NCI-H1694 (cell line): ENCODE measurements around the gene KLK6.
"Not testable (repeated sequence)": the region's sequence is repeated elsewhere in the genome, so short reads cannot be mapped to it uniquely, and the experiment has no call there.

Experiments
- DNase-seq: peaks from one replicate; lab custom pipeline; 2025; lab: John Stamatoyannopoulos, UW

KLK6 gene

DNA sequence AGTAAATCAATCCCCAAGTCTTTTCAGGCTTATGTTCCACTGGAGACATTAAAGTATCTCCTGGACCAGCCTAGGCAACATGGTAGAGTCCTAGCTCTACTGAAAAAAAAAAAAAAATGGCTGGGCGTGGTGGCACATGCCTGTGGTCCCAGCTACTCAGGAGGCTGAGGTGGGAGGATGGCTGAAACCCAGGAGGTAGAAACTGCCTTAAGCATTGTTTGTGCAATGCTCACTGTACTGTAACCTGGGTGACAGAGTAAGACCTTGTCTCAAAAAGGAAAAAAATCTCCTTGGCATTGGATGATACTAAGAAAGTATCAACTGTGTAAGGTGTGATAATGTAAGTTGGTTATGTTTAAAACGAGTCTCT, 23.3 kb upstream of the KLK6 start:
- DNase-seq, result no peak

DNA sequence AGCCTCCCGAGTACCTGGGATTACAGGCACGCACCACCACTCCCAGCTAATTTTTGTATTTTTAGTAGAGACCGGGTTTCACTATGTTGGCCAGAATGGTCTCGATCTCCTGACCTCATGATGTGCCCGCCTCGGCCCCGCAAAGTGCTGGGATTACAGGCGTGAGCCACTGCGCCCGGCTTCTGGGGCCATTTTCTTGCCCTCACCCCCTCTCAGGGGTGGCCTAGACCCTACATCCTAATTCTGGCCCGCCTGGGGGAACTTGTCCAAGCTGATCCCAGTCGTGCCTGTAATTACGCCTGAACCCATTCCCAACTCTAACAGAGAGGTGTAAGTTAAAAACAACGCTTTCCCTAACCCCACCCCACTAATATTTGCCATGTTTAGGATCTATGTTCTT, 15.0 kb upstream of the KLK6 start:
- not testable (repeated sequence) for DNase-seq

DNA sequence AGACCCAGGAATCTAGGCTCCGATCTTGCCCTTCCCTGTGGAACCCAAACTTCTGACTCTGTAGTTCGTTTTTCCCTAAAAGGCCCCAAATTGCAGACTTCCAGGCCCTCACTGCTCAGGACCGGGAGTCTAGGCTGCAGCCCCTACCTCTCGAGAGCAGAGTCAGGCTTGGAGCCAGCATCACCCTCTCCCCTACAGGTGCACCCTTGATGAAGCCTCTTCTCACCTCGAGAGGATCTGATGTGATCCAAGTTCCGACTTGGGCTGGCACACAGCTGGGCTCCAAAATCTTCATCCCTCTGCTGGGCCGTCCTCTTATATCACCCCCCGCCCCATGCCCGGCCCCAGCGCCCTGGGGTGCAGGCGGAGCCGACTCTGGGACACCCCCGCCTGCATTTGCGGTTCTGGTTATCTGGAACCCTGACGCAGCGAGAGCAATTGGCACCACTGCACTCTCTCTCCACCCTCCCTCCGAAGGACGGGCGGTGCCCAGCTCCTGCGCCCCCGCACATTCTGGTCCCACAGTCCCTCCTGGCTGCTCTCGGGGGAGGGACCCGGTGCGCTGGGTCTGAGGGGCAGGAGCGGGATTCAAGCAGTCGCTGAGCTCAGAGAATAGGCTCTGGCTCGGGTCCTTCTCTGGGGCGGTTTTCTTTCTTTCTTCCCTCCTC, 14.4 kb upstream of the KLK6 start, which contains the start of gene KLK7:
TSS of gene KLK7 (minus strand) at position 293 of the 668 bp plus-strand sequence. CDS start 1,518 bp downstream, outside the sequence.
- no peak for DNase-seq

DNA sequence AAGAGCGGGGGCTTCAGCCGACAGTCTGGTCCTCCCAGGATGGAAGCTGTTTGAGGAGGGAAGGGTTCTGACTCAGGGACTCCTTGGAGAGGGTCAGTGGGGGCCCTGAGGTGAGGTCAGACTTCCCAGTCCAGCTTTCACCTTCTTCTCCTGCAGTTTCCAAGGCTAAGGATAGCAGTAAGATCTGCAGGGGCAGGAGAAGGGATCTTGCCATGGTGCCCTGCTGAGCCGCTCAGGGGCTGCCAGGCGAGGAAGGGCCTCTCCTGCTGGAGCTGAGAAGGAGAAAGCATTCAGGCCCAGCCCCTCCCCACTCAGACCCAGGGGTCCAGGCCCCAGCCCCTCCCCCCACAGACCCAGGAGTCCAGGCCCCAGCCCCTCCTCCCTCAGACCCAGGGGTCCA, 12.8 kb upstream of the KLK6 start:
- no peak for DNase-seq

DNA sequence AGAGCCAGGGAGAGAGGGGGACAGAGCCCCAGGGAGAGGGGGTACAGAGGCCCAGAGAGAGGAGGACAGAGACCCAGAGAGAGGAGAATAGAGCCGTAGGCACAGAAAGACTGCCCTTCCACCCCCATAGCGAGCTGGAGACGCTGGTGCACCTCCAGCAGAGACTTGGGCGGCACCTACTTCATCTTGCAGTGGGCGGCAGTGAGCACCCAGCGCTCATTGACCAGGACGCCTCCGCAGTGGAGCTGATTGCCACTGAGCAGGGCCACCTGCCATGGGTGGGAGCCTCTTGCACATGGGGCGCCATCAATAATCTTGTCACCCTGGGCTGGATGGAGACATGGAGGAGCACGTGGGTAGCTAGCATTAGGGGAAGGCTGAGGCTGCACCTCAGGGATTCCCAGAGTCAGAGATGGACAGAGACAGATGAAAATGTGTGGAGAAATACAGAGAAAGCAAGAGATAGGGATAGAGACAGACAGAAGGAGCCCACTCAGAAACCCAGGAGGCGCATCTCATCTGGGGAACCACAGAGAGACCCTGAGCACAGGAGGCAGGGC, 12.3 kb upstream of the KLK6 start:
- DNase-seq, result no peak

DNA sequence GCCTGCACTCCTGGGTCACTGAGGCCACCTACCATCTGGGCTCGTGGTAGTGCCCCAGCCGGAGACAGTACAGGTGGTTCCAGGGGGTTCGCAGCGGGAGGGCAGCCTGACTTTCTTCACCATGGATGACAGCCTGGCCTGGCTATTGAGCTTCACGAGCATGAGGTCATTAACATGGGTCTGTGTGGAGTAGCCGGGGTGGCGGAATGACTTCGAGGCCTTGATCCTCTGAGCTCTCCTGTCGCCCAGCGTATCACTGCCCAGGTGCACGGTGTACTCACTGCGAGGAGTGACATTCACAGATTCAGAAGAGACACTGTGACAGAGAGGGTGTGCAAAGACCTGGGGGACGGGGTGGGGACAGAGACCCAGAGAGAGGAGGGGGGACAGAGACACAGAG, 10.8 kb upstream of the KLK6 start:
- DNase-seq, result no peak

DNA sequence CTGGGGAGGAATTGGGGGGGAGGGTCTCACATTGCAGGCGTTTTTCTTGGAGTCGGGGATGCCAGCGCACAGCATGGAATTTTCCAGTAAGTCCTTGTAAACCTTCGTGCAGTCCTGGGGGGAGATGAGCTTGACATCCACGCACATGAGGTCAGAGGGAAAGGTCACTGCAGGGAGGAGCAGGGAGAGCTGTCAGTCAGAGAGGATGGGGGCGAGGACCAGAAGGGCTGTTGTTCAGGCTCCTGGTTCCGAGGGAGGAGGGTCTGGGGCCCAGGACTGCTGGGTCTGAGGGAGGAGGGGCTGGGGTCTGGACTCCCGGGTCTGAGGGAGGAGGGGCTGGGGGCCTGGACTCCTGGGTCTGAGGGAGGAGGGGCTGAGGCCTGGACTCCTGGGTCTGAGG, 10.4 kb upstream of the KLK6 start:
- no peak for DNase-seq

DNA sequence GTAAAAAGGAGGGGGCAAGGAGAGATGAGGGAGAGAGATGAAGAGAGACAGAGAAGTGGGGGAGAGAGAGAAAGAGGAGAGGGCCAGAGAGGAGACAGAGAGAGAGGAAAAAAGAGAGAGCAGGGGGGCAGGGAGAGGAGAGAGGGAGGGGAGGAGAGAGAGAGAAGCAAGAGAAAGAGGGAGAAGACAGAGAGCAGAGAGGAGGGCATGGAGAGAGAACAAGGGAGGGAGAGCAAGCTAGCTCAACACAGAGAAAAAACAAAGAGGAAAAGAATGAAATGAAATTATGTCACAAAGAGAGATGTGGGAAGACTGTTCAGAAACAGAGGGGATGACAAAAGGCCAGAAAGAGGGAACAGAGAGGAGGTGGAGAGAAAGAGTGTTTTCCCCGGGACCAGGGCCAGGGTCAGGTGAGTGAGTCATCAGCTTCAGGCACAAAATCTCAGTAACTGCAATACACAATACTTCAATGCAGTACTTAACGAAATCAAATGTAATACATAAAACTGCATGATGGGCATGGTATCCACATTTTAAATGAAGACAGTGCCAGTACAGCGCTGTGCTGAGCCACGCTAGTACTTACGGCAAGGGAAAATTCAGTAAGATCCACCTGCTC, 9.5 kb upstream of the KLK6 start:
- DNase-seq, result no peak

DNA sequence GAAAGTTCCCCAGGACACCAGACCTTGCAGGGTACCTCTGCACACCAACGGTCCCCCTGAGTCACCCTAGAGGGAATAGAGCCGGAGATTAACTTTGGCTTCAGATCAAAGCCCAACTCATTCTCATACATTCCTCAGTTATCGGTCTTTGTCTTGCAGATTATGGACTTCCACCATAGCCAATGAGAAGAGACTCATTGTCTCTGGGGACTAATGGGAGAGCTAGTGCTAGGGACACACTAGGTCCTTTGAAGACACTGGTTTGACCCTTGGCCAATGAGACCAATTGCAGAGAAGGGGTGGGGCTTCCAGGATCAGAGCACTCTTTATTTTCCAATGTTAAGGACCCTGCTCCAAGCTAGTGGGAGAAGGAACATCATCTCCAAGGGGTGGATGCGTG, 8.2 kb upstream of the KLK6 start:
- DNase-seq, result no peak

DNA sequence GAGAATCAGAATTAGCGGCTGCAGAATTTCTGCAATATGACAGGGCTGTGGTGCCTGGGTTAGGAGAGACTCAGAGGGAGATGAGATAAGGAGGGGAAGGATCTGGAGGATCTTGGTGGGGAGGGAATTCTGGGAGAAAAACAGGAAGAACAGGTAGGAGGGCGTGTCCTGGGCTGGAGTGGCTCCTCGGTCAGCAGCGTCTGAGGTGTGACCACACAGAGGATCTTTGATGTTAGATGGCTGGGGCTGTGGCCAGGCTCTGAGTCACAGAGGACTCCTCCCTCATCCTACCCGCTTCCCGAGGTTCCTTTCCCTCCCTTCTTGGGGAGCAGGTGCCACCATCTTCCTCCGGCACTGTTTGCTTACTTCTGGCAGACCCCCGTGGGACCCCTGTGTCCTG, 6.4 kb upstream of the KLK6 start:
- no peak for DNase-seq

DNA sequence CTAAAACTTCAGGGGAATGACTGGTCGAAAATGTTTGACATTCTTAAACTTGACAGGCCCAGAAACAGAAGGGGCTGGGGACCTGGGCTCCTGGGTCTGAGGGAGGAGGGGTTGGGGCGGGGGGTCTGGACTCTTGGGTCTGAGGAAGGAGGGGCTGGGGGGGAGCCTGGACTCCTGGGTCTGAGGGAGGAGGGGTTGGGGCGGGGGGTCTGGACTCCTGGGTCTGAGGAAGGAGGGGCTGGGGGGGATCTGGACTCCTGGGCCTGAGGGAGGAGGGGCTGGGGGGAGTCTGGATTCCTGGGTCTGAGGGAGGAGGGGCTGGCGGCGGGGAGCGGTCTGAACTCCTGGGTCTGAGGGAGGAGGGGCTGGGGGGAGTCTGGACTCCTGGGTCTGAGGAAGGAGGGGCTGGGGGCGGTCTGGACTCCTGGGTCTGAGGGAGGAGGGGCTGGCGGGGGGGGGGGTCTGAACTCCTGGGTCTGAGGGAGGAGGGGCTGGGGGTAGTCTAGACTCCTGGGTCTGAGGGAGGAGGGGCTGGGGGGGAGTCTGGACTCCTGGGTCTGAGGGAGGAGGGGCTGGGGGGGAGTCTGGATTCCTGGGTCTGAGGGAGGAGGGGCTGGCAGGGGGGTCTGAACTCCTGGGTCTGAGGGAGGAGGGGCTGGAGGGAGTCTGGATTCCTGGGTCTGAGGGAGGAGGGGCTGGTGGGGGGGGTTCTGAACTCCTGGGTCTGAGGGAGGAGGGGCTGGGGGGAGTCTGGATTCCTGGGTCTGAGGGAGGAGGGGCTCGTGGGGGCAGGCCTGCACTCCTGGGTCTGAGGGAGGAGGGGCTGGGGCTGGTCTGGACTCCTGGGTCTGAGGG, 5.5 kb upstream of the KLK6 start:
- no peak for DNase-seq

DNA sequence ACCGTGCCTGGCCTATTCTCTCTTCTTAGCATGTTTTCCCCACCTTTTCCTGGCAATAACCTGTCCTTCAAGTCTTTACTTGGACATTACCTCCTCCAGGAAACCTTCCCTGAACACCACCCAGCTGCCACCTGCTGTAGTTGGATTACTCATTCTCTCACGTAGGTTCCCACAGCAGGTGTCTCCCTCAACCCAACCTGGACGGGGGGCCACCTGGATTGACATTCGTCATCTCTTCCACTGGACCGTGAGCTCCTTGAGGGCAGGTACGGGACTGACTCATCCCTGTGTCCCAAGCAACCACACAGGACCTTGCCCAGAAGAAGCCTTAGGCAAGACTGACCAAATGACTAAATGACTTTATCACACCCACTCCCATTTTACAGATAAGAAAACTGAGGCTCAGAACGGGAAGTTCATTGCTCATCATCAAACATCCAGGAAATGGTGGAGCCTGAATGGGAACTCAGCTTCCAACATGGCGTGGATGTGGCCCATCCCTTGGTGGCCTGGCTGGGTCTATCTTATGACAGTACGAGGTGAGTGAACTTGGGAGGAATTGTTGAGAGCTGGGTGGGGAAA, 3.5 kb upstream of the KLK6 start:
- DNase-seq, result no peak

DNA sequence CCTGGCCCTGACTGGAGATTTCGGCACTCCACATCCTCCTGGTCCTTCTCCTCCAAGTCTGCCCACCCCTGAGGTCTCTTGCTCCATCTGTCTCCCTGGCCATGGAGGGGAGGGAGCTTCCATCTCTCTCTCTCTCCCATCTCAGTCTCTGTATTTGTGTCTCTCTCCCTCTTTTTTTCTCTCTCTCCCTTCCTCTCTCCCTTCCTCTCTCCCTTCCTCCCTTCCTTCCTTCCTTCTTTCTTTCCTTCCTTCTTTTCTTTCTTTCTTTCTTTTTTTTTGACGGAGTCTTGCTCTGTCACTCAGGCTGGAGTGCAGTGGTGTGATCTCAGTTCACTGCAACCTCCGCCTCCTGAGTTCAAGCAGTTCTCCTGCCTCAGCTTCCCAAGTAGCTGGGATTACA, 419 bp upstream of the KLK6 start:
- not testable (repeated sequence) for DNase-seq

DNA sequence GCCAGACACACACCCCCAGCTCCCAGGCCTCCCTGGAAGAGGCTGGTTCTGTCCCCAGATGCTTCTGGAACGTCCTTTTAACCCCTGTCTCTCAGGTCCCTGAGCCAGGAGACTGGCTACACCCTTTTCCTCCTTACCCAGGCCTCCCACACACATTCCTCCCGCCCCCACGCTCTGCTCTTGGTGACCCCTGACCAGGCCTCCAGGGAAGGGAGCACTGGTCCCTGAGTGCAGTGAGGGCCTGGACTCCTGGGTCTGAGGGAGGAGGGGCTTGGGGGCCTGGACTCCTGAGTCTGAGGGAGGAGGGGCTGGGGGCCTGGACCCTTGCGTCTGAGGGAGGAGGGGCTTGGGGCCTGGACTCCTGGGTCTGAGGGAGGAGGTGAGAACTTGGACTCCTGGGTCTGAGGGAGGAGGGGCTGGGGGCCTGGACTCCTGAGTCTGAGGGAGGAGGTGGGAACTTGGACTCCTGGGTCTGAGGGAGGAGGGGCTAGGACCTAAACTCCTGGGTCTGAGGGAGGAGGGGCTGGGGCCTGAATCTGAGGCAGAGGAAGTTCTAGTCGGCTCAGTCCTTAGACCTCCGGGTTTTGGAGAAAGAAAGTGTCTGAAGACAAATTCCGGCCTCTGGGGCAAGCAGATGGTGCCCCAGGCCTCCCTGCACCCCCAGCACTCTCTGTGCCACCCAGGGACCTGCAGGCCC, 527 bp downstream of the KLK6 start:
- no peak for DNase-seq

DNA sequence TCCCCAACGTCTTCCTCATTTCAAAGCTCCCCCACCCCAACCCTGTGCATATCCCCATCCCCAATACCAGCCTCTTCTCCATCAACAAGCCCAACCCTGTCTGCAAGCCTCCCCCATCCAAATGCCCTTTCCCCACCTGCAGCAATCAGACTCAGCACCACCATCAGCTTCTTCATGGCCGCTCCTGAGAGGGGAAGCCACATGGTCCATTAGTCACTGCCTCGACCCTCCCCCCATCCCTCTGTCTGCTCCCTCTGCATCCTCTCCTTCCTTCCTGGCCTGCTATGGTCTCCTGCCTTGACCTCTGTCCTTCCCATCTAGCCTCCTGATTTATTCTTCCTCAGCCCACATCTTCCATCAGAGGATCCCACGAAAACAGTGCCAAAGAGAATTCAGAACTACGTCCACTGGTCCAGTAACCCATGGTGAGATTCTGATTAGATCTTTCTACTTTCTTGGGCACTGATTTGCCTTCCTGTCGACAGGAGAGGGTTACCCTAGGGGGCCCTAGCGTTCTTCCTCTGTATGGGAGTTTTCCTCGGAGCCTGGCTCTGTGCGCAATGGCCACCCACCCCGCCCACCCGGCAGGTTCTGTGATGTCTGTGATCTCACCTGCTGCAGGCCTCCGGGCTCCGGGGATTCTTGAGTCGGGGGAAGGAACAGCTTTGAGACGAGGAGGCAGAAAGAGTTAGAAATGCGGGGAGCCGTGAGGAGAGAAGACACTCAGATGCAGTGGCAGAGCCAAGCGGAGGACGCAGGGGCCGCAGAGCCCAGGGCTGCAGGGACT, 1.3 kb downstream of the KLK6 start:
- DNase-seq, result no peak

DNA sequence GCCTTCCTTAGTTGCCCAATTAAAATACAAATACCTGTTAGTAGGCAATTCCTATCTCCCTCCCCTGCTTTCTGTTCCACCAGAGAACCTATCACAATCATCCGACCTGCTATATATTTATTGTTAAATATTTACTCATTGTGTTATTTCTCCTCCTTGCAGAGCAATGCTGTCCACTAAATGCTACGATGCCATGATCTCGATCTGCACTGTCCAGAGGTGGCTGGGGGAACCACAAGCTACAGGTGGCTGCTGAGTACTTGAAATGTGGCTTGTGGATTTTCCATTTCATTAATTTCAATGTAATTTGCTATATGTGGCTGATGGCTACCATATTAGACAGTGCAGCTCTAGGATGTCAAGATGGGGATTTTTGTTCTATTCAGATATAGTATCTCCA, 5.1 kb downstream of the KLK6 start:
- DNase-seq, result no peak

DNA sequence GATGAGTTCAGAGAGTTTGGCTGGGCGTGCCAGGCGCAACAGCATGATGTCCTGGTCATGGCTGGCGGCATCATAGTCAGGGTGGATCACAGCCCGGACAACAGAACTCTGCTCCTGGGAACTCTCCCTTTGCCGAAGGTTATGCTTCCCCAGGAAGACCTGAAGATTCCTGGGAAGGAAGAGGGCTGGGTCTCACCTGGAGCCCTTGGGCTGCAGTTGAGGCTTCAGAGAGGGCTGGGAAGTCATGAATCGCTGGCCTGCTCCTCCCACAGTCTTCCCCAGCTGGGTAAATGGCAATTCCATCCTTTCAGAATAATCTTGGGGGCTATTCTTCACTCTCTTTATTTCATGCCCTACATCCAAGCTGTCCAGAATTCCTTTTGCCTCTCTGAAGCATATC, 6.0 kb downstream of the KLK6 start:
- DNase-seq, result no peak

DNA sequence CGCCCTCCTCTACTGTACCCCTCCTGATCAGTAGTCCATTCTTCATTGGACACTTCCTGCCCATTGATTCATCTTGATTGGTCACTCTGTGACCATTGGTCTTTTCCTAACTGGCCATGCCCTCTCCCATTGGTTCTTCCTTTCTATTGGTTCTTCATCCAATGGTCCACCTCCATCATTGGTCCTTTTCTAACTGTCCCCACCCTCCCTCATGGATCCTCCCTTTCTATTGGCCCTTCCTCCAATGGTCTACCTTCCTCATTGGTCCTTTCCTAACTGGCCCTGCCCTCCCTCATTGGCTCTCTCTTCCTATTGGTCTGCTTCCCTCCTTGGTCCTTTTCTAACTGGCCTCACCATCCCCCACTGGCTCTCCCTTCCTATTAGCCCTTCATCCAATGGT, 7.1 kb downstream of the KLK6 start:
- DNase-seq, result no peak

DNA sequence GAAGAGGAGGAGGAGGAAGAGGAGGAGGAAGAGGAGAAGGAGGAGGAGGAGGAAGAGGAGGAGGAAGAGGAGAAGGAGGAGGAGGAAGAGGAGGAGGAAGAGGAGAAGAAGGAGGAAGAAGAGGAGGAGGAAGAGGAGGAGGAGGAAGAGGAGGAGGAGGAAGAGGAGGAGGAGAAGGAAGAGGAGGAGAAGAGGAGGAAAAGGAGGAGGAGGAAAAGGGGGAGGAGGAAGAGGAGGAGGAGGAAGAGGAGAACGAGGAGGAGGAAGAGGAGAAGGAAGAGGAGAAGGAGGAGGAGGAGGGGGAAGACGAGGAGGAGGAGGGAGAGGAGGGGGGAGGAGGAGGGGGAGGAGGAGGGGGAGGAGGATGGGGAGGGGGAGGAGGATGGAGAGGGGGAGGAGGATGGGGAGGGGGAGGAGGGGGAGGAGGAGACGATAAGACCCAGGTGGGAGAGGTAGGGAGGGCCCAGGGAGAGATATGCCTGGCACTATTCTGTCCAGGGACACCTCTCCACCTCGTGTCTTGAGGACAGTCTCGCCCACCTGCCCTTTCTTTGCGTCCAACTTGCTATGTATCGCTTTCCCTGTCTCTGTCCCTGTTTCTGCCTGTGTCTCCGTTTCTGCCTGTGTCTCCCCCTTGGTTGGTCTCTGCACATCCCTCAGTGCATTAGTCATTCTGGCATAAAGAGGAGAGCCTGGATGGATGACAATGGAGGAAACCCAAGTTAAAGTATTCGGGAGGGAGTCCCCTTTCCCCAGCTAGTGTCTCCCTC, 9.5 kb downstream of the KLK6 start:
- no peak for DNase-seq

DNA sequence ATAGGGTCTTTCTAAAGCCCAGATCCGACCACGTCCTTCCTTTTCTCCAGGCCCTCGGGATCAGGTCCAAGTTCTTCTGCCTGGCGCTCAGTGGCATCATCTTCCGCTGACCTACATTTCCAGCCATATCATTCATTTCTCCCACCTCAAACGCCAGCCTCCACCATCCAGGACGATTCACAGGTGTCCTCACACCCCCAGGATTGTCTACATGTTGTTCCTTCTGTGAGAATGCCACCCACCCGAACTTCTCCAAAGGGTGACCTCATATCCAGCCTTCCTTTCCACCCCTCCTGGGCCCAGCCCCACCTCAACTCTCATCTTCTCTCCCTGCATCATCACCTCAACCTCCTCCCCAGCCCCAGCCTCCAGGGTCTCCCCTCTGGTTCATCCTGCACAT, 11.8 kb downstream of the KLK6 start:
- DNase-seq, result no peak
